ENCODE measurements around the gene BANP.

Gene BANP

DNA sequence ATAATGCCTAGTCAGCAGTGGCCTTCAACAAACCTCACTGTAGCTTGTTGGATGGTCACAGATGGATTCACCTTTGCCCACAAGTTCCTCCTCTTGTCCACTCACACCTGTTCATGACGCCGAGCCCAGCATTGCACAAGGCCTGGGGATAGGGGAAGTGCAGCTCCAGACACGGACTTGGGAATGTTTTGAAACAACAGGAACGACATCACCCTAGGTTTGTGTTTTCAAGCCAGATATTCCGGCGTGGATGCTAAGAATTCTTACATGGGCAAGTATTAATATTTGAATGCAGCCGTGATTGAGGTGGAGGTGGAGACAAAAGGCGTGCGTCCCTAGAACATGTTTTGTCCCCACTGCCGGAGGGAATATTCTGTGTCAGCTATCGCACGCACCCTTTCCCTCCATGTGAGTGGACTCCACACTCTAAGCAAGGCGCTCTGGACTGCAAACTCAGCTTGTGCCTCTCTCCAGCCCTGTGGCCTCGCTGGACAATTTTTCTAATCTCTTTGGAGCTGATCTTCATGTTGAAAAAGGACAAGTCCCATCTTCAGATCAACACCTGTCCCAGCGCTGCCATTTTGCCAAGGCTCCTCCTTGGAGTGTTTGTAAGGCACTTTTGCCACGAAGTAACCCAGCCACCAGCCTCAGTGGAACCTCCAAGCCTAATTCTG is 2.0 kb upstream of the BANP start:
- no peak for DNase-seq

- peak; percentile 58 for DNase-seq
These were observed 611 bp downstream of the BANP start for GRCh38 chr16:87951552-87952538.

DNA sequence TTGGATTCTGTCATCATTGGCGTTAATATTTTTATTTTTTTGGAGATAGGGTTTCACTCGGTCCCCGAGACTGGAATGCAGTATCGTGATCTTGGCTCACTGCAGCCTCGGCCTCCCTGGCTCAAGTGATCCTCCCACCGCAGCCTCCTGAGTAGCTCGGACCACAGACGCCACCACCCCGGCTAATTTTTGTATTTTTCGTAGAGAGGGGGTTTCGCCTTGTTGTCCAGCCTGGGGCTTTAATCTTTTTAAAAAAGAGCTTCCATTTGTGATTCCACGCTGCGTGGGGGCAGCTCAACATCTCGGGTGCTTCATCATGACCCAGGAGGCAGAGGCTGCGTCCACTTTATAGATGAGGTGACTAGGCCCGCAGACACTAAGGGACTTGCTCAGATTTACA is 1.5 kb downstream of the BANP start:
- no peak for DNase-seq

DNA sequence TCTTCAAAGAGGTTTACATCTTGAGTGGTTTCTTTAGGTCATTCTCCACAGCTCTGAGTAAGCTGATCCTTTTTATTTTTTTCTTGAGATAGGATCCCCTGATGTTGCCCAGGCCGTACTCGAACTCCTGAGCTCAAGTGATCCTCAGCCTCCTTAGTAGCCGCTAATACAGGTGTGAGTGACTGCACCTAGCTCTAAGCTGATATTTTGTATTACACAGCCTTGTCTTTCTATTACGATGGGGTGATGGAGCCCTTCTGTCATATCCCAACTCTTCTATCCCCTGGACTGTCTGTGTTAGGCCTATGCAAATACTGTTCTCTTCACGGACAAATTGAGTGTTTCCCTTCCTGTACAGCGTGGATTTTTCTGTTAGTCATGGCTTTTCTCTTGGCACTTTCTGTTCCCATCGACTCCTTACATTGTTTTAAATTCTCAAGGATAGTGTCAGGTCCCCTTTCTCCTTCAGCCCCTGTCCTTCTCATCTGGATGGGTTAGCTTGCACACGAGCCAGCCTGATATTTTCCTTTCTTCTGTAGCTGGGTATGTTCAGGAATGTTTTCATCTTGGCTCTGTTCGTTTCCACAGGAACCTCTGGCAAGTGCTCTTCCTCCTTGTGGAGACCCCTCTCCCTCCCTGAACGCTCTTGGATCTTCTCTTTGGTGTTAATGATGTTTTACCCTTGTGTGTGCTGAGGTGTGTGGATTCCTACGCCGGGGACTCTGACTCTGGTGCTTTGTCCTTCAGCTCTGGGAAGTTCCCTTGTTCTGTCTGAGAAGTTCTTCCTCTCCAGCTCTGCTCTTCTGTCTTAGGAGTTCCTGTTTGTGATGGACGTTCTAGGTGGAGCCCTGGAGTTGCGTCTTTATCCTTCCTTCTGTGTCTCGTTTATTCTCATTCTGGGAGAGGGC is 2.3 kb downstream of the BANP start:
- no peak for DNase-seq

DNA sequence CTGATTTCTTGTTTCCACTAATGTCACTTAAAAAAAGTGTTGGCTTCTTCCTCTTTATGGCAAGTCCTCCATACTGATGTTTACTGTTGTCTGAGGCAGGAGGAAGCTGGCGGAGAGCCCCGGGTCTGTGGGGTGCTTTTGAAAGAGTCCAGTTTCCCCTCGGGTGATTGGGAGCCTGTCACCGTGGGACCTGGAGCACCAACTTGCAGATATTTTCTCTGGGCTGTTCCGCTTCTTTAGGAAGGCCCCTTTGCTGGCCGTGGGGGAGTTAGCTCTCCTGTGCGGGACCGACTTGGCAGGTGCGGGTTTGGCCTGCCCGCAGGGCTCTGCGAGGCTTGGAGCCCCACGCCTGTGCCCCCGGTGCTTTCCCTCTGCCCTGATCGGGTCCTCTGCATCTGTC is 3.1 kb downstream of the BANP start:
- no peak for DNase-seq

GRCh38 chr16:87954826-87955225 is 3.6 kb downstream of the BANP start:
- no peak for DNase-seq

GRCh38 chr16:87955302-87956097 is 4.3 kb downstream of the BANP start:
- no peak for DNase-seq

DNA sequence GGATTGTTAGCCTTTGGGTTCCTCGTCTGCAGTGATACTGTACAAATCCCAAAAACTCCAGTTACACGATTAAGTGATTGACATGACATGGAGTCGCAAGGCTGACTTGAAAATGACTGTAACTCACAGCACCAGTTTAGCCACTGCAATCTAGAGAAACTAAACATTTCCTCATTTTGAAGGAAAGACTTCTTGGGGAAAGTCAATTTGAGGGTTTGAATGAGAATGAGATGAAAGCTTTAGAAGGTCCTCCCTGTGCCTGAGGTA is 4.8 kb downstream of the BANP start:
- DNase-seq, result no peak

DNA sequence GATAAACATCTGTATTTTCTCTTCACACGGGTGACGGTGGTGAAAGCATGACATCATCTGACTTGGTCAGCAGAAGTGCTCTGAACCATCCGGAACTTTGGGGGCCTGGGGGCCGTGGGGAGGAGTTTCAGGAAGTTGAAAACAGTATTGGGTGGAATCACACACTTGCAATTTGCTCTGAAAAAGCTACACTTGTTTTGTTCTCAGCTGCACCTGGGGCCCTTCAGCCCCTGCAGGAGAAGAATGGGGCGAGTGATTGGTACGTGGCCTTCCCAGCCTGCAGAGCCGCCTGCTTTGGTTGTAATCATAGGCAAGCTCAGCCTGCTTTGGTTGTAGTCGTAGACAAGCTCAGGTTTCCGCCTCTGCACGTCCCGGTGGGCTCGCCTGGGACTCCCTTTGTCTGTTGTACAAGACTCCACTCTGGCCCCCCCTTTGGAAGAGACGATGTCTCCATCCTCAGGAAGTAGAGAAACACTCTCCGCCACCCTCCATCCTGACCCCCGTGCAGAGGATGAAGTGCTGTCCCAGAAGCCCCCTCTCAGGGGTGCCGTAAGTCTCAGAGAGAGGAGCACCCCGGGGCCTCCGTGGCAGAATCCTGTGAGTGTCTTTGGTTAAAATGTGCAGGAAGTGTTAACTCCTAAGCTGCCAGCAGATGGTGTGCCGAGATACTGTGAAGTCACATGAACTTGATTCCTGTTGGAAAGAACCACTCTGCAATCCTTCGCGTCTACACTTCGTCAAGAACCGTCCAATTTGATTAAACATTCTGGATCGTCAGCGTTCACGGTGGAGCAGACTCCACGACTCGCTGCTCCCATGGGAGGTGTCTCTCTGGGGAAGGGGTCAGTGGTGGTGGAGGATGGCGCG is 5.4 kb downstream of the BANP start:
- DNase-seq, result peak; percentile 79

DNA sequence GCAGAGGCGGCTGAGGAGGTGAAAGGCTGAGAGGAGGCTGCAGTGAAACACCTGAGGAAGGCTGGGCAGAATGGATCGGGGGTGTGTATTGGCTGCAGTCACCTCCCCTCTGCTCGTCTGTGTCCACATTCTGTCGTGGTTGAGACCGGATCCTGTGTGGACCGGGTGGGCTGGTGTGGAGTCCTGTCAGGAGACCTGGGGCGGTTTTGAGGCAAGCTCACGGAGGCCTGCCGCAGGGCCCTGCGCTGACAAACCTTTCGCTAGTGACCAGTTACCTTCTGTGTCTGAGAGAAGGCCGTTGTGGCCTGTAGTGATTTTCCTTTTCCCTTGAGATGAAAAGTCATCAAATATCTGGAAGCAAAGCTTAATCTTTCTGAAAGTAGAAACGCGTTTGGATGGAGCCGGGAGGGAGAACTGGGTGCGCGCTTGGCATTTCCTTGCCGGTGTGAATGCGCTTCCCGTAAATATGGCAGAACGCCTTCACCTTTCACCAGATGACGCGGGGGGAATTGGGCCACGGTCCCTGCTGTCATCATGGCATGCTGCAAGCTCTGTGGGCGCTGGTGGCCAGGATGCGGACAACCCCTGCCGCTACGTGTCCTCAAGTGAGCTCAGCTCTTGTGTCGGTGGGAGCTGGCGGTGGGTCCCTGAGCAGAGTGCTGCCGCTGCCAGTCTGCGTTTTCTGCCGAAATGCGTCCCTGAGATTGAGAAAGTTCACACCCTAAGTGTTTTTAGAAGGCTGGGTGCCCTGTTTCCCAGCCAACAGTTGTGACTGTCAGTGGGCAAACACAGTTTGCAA is 6.3 kb downstream of the BANP start:
- no peak for DNase-seq

DNA sequence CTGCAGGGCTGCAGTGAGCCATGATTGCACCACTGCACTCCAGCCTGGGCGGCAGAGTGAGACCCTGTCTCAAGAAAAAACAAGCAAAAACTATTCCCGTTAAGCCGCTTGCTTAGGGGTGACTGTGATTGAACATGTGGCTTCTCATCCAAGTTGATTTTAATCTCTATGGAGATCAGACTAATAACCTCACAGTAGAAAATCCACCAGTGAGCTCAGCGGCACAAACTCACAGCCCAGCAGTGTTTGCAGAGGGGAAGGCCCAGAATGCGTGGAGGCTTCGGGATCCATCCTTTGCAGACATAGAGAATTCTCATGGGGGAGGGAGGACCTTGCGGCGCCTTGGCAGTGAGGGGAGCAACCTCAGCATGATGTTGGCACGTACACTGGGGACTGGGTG is 7.4 kb downstream of the BANP start:
- DNase-seq, result no peak

DNA sequence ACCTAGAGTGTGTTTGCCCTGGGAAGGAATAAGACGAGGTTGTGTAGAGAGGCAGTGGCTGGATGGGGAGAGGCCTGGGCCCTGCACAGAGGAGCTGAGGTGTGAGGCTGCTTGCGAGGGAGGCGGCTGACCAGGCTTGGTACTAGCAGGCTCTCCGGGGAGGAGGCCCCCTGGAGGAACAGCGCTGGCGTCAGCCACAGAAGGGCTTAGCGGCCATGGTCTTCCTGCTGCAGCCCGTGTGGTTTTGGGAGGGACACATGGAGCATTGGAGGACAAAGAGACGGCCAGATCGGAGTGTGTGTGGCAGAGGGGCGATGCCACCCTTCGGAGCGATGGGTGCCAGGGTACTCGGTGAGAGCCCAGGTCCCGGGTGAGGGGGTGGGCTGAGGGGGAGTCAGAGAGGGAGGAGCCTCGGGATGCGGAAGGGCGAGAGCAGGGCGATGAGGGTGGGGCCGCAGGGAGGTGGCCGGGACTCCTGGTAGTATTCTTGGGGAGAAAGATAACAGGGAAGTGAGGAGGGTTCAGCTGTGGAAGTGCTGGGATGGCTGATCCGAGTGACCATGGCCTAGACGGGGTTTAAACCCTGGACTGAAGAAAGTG is 8.3 kb downstream of the BANP start:
- DNase-seq, result no peak

DNA sequence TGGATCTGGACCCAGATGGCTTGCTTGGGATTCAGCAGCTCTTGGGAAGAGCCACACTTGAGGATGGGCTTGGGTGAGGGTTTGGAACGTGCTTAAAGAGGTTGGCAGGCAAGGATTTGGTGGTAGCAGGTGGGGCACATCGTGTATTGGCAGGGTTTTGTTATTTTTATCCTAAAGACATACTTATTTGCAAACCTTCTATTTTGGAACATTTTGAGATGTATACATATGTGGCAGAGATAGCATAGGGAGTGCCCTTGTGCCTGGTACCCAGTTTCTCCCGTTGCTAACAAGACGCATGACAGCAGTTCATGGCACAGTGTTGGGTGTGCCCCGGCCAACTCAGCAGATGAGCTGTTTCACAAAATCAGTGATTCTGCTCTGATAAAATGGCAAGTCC is 9.1 kb downstream of the BANP start:
- no peak for DNase-seq

- no peak for DNase-seq
These were observed 9.6 kb downstream of the BANP start for GRCh38 chr16:87960852-87961251.

DNA sequence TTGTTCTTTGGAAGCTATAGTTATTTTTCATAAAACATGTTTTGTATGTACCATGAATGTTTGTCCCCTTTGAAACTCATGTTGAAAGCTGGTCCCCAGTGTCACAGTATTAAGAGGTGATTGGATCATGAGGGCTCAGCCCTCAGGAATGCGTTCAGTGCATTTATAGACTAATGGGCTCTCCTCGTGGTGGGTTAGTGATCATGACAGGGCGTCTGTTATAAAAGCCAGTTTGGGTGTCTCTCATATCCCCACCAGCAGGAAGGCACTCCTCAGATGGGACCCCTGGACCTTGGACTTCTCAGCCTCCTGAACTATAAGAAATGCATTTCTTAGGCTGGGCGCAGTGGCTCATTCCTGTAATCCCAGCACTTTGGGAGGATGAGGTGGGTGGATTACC is 10.4 kb downstream of the BANP start:
- DNase-seq, result no peak

- peak; percentile 81 for DNase-seq
These were observed 12.2 kb downstream of the BANP start for GRCh38 chr16:87963400-87963799.

- DNase-seq, result no peak
These were observed 12.9 kb downstream of the BANP start for GRCh38 chr16:87964049-87964659.

GRCh38 chr16:87965417-87965816 is 14.2 kb downstream of the BANP start:
- no peak for DNase-seq

GRCh38 chr16:87966064-87966645 is 14.9 kb downstream of the BANP start:
- DNase-seq, result peak; percentile 59
